NCI-H226 (cell line): ENCODE results near the gene PHACTR1.

Source experiments
- DNase-seq: peaks from one replicate; pipeline ENCODE4 v3.0.0-alpha.2; 2015

PHACTR1 gene

GRCh38 chr6:12749531-12750379 is 33.2 kb downstream of the PHACTR1 start:
- no peak for DNase-seq

DNA sequence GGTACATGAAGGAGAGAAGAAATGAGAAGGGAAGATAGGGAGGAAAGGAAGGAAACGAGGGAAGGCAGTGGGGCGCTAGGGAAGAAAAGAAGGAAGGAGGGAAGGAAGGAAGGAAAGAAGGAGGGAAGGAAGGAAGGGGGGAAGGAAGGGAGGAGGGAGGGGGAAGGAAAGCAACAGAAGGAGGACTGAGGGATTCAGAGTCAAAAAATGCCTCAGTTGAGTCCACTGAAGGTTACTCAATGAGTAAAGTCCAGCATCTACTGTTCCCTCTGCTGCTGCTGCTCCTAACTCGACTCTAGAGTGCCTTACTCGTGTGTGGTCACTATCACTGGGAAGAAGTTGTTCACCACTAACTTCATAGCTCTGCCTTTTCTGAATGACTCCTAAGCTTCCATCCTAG is 33.8 kb downstream of the PHACTR1 start:
- no peak for DNase-seq

- DNase-seq, result peak; percentile 56
Measured at GRCh38 chr6:12751694-12752325, 35.2 kb downstream of the PHACTR1 start.

GRCh38 chr6:12753036-12753435 is 36.5 kb downstream of the PHACTR1 start:
- no peak for DNase-seq

DNA sequence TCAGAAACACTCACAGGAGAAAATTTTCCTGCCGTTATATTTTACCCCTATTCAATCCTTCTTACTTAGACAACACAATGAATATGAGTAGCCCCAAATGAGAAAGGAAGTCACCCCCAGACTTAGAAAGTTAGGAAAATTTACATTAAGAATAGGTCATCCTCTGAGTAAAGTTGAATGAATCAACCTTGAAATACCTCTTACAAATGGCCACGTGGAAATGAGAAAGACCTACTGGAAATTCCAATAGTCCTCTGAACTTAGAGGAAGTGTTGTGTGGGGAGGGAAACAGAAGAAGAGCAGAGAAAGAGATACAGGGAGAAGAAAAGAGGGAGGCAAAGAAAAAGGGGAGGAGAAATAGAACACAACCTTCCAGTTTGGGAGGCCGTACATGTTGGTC is 43.7 kb downstream of the PHACTR1 start:
- DNase-seq, result no peak

DNA sequence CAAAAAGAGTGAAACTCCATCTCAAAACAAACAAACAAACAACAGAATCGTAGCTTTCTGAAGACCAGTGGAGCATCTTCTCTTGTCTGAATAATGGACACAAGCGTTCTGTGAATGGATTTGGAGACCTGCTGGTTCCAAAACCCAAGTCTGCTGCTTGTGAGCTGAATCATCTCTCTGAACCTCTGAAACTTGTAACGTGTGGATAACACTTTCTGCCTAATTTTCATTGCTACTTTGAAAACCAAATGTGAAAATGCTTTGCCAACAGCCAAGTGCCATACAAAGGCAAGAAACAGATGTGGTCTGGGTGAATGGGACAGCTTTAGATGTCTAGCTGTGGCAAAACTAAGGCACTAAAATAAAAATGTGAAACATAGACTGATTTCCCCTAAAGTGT is 44.3 kb downstream of the PHACTR1 start:
- DNase-seq, result peak; percentile 11

GRCh38 chr6:12761376-12762115 is 45.0 kb downstream of the PHACTR1 start:
- DNase-seq, result peak; percentile 95

DNA sequence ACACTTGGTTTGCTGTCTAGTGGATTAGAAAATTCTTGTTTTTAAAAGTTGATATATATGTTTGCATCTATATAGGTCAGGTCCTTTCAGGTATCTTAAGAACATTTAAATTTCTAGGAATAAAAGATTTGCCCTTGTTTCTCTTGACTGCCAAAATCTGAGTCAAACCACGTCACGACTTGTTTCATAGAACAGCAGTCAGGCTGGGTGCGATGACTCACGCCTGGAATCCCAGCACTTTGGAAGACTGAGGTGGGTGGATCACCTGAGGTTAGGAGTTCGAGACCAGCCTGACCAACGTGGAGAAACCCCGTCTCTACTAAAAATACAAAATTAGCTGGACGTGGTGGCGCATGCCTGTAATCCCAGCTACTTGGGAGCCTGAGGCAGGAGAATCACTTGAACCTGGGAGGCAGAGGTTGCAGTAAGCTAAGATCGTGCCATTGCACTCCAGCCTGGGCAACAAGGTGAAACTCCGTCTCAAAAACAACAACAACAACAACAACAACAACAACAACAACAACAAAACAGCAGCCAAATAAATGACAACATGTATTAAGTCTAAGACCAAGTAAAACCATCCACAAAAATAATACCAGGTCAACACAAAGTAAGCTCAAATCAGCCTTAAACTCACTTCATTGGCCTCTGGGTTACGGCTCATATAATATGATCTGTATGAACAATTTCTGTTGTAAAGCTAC is 46.3 kb downstream of the PHACTR1 start:
- DNase-seq, result peak; percentile 83

DNA sequence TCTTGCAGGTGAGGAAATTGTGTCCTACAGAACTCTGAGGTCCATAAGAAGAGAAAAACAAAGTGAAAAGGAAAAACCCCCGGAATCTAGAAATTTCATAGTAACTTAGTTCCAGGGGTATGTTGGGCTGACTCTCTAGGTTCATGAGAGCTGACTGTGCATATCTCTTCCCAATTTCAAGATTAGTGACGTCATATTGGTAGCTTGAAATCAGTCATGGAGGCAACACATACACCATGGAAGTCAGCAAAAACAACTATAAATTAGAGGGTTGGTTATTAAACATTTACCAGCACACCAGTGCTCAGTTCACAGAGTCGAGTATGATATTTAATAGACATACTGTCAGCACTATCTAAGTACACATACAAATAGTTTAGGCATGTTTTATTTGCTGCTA is 49.8 kb downstream of the PHACTR1 start:
- no peak for DNase-seq

DNA sequence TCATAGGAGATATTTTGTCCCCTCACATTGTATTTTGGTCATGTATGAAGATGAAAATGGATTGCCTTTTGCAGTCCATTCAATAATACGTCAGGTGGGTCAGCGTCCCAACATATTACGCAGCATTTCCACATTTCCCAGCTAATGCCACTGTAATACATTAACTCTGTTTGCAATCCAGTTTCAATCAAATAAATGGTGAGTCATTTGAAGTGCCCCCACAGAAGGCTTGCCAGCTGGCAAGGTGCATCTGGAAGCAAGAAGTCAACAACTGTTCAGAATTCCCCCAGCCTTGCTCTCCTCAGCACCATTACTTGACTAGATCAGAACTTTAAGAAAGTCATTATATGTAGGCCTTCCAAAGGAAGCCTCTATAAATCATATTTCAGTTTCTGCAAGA is 50.4 kb downstream of the PHACTR1 start:
- no peak for DNase-seq

DNA sequence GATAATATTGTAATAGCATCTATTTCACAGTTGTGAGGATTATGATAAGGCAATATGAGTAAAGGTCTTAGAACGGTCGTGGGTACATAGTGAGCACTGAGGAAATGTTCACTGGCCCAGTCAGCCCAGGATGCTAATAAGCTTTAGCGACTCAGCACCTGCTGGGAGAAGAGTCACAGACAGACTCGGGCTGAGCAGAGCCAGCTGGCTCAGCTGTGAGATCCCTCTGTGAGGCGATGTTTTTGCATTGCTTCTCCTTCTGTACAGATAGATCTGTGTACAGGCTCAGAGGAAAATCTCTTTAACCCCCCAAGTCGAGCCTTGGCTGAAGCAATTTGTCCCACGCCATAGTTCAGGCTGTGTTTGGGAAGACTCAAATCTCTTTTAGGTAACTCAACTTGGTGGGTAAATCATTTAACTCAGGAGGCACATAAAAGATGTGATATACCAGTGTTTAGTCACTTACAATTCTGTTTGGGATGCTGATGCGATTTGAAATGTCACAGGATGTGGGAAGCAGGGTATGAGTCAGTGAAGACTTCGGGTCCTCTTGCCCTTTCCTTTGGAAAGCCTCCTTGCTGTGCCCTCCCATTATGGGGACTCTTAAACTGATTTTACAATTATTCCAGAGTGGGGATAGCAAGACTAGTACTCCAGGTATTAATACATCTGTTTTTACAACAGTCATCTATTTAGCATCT is 53.1 kb downstream of the PHACTR1 start:
- DNase-seq, result no peak

GRCh38 chr6:12772416-12772815 is 55.8 kb downstream of the PHACTR1 start:
- no peak for DNase-seq

DNA sequence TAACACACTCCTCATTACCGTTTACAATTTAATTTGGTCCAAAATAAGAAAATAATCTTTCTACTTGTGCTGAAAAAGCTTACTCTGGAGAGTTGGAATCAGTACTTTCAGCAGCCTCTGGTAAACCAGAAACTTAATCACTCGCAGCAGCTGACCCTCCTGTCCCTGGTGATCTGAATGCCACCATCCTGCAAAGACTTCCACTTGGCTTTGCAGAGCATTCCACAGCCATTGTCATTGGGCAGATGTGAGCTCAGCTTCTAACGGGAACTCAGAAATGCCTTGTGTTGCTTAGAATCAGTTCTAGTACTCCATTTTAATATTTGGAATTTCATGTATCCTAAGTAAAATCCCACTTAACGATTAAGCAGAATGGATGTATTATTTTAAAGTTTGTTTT is 59.7 kb downstream of the PHACTR1 start:
- DNase-seq, result no peak

- DNase-seq, result no peak
Measured at GRCh38 chr6:12779772-12780171, 63.2 kb downstream of the PHACTR1 start.

DNA sequence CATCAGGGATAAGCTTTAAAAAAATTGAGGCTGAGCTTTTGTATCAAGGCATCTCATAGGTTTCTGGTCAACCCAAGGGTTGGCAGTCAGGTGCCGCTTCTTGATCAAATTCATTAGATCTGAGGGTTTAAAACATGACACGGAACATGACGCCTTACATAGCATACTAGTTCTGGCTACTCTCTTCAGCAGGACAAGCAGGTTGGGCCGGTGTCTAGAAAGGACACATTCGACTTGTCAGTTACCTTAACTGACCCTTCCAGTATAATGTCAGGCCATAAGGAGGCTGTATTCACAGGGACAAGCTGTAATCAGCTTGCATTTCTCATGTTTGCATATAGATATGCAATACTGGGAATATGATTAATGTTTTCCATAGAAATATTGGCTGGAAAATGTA is 65.6 kb downstream of the PHACTR1 start:
- no peak for DNase-seq

GRCh38 chr6:12785301-12785700 is 68.7 kb downstream of the PHACTR1 start:
- DNase-seq, result no peak

GRCh38 chr6:12785921-12786320 is 69.4 kb downstream of the PHACTR1 start:
- no peak for DNase-seq

DNA sequence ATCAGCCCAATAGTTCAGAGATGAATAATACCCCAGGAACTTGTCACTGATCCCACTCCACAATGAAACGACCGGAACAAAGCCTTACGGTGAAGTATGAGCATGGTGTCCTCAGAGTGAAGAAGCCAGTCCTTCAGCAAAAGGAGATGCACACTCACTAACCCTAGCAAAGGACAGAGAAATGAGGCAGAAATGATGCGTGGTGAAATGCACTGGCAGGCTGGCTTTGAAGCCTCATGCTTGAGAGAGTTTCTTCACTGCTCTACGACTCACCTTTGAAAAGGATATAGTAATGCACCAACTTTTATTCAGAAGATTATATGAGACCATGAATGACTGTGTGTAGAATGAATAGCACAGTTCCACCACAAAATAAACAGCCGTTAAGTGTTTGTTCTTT is 74.8 kb downstream of the PHACTR1 start:
- DNase-seq, result peak; percentile 2

DNA sequence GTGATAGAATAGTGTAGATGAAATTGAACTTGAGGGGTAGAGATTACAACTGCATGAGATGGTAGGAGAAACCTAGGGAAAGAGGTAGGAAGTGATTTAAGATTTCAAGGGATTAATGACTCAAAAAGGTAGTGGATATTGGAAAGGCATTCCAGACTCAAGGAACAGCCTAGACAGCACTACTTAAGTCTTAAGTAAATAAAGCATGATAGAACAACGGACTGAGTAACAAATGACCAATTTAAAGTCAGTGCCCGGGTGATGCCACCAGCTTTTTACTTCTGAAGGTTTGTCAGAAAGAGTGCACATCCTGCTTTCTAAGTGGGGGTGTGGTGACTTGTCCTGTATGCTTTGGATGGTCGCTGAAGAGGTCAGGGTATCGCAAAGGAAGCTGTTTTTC is 81.8 kb downstream of the PHACTR1 start:
- DNase-seq, result no peak

DNA sequence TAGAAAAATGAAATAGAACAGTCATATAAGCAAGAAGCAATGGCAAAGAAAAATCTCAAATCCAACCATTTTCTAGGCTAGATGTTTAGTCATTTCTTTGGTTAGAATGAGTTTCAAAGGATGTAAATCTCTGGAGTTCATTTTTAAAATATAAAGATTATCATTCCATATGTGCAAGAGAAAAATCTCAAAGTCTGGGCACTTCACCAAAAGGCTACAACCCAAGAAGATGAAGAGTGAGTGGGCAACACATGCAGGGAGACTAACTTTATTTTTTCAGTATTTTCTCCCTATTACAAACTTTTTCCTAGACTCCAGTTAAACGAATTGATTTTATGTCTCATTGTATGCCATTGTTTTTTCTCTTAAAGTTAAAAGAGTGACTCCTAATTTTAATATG is 83.6 kb downstream of the PHACTR1 start:
- DNase-seq, result no peak

DNA sequence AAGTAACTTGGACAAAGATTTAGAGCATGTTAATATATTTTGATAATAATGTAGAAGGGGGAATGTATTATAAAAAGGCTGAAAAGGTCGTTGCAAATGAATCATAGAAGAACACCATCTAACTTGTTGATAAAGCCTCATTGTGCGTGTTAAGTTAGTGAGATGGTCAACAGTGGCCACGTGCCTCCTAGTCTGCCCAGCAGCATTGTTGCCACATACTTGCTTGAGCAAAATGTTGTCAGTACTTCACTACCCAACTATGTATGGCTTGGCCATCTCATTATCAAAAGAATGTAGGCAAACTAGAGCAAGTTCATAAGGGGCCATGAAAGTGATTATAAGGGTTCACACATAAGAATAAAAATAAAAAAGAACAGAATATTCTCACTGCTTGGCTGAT is 84.6 kb downstream of the PHACTR1 start:
- peak; percentile 34 for DNase-seq

- DNase-seq, result no peak
Measured at GRCh38 chr6:12802440-12802839, 85.9 kb downstream of the PHACTR1 start.

- DNase-seq, result no peak
Measured at GRCh38 chr6:12803486-12803885, 86.9 kb downstream of the PHACTR1 start.
